HepG2 (cell line): ENCODE data around the gene ENO2. TPM values are rescaled to one million over a fixed set of nuclear protein-coding genes. Genes with fewer than 3 reads are reported as not detected.

Experiments used
- AKAP8 ChIP-seq: sonication (generic); formaldehyde crosslinking; IDR thresholded peaks from 2 replicates; pipeline ENCODE4 v1.5.1; 2020; ENCODE audit warnings: mild to moderate bottlenecking, missing genetic modification reagents
- CHCHD3 ChIP-seq: sonication (generic); formaldehyde crosslinking; IDR thresholded peaks from 2 replicates; pipeline ENCODE4 v1.8.0; 2022; ENCODE audit warnings: mild to moderate bottlenecking, missing genetic modification reagents, moderate library complexity
- DBP ChIP-seq: sonication (generic); formaldehyde crosslinking; IDR thresholded peaks from 2 replicates; pipeline ENCODE4 v1.4.0; 2020; ENCODE audit warnings: missing genetic modification reagents; ENCODE audit errors: not compliant biosample characterization
- EZH2 ChIP-seq: conservative IDR thresholded peaks from 2 replicates; pipeline ENCODE4 v1.6.1; 2012; ENCODE audit warnings: mild to moderate bottlenecking, low read depth, low read length, moderate library complexity
- HBP1 ChIP-seq: IDR thresholded peaks from 2 replicates; pipeline ENCODE4 v1.6.1; 2016; ENCODE audit warnings: low read depth, control low read depth
- HDAC2 ChIP-seq: sonication (generic); formaldehyde crosslinking; IDR thresholded peaks from 2 replicates; pipeline ENCODE4 v1.4.0; 2020; ENCODE audit warnings: missing genetic modification reagents
- HNF4G ChIP-seq, 2 experiments: sonication (generic) in 1 of 2; formaldehyde crosslinking in 1 of 2; IDR thresholded peaks; 2 replicates each; pipeline versions ENCODE4 v1.4.0 to v1.6.1; 2011 to 2020; ENCODE audit warnings: borderline replicate concordance in 2 of 2, low read depth in 2 of 2, mild to moderate bottlenecking in 2 of 2, low read length in 1 of 2, missing genetic modification reagents in 1 of 2, moderate library complexity in 1 of 2
- HNRNPLL ChIP-seq: fragments of 200-400 bp; formaldehyde crosslinking; IDR thresholded peaks from 2 replicates; pipeline ENCODE4 v1.6.1; 2017; ENCODE audit warnings: mild to moderate bottlenecking, low read depth, low read length; ENCODE audit not compliant: poor library complexity, severe bottlenecking
- KAT7 ChIP-seq: IDR thresholded peaks from 2 replicates; pipeline ENCODE4 v1.6.1; 2018; ENCODE audit warnings: borderline replicate concordance, missing compliant biosample characterization
- MAZ ChIP-seq, 2 experiments: sonication (generic) in 1 of 2; formaldehyde crosslinking in 1 of 2; IDR thresholded peaks; 2 replicates each; pipeline versions ENCODE4 v1.5.0 to v1.6.1; 2012 to 2020; ENCODE audit warnings: low read depth in 2 of 2, mild to moderate bottlenecking in 2 of 2, borderline replicate concordance in 1 of 2, improper control_type of control experiment in 1 of 2, low read length in 1 of 2, missing genetic modification reagents in 1 of 2, moderate library complexity in 1 of 2
- PCBP1 ChIP-seq: fragments of 200-400 bp; formaldehyde crosslinking; IDR thresholded peaks from 2 replicates; pipeline ENCODE4 v1.6.1; 2017; ENCODE audit warnings: mild to moderate bottlenecking, low read depth, low read length, borderline replicate concordance
- TERF1 ChIP-seq: sonication (generic); formaldehyde crosslinking; IDR thresholded peaks from 2 replicates; pipeline ENCODE4 v1.8.0; 2022; ENCODE audit warnings: mild to moderate bottlenecking, missing genetic modification reagents, moderate library complexity
- ZFY ChIP-seq: sonication (generic); formaldehyde crosslinking; IDR thresholded peaks from 2 replicates; pipeline ENCODE4 v1.4.0; 2020; ENCODE audit warnings: missing genetic modification reagents
- ZNF607 ChIP-seq: sonication (generic); formaldehyde crosslinking; IDR thresholded peaks from 2 replicates; pipeline ENCODE4 v1.5.1; 2020; ENCODE audit warnings: missing genetic modification reagents, mild to moderate bottlenecking, borderline replicate concordance
- ZSCAN9 ChIP-seq: IDR thresholded peaks from 2 replicates; pipeline ENCODE4 v1.6.1; 2016; ENCODE audit warnings: borderline replicate concordance
- polyA plus RNA-seq, 8 experiments: library from polyadenylated mRNA; depleted of rRNA in 3 of 8; stranded (reverse) in 7 of 8; unstranded in 1 of 8; fragments of >200 nt; fragmentation: Illumina TruSeq in 4 of 8; extraction: Trizol in 4 of 8; gene quantifications; 2 replicates each; pipeline versions ENCODE4 v1.2.1 to v1.2.3, GENCODE V29; 2011 to 2016; ENCODE audit warnings: low read depth in 4 of 8, missing spikeins in 1 of 8, mixed read lengths in 1 of 8; ENCODE audit not compliant: insufficient read depth in 1 of 8
- total RNA-seq, 5 experiments: library from RNA; depleted of rRNA; stranded (reverse); fragments of >200 nt; fragmentation: Illumina TruSeq; extraction: Trizol; gene quantifications; 2 replicates each; pipeline ENCODE4 v1.2.3, GENCODE V29; 2016; ENCODE audit warnings: low read depth in 1 of 5
- TF ChIP-seq, protein P1 (sequence below): sonication (generic); formaldehyde crosslinking; IDR thresholded peaks from 2 replicates; pipeline ENCODE4 v1.4.0; 2020; ENCODE audit warnings: missing genetic modification reagents
- TF ChIP-seq, protein P2 (sequence below): IDR thresholded peaks from 2 replicates; pipeline ENCODE4 v1.6.1; 2012; ENCODE audit warnings: inconsistent platforms
- TF ChIP-seq, protein P3 (sequence below): sonication (generic); formaldehyde crosslinking; IDR thresholded peaks from 2 replicates; pipeline ENCODE4 v1.4.0; 2020; ENCODE audit warnings: mild to moderate bottlenecking, missing genetic modification reagents

ENO2 gene
- total and polyA plus RNA-seq, 2 of the 13 experiments (the other 11 are each of a cell fraction or from before 2014, with no cell fraction given): 19.3 to 136 TPM

DNA sequence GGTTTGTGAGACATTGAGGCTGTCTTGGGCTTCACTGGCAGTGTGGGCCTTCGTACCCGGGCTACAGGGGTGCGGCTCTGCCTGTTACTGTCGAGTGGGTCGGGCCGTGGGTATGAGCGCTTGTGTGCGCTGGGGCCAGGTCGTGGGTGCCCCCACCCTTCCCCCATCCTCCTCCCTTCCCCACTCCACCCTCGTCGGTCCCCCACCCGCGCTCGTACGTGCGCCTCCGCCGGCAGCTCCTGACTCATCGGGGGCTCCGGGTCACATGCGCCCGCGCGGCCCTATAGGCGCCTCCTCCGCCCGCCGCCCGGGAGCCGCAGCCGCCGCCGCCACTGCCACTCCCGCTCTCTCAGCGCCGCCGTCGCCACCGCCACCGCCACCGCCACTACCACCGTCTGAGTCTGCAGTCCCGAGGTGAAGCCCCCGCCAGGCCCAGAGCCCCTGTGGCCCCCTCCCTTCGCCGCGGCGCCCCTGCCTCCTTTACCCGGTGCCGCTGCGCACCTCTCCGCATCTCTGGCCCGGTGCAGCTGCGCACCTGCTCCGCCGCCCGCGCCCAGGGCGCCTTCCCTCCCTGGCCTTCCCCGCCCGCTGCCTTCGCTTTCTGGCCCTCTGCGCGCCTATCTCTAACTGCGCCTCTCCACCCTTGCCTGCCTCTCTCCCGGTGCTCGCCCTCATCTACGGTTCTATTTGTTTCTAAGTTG, at the start of gene ENO2 (continued):
- TF ChIP-seq ZSCAN9 (CRISPR knock-in tag) (0 out of 2 replicates have a peak, but pooled peaks have one; percentile 38), AKAP8 (CRISPR knock-in tag) (0 out of 2 replicates have a peak, but pooled peaks have one; percentile 42), HNF4G (IDR thresholded peaks at IDR 0.05; ENCODE audit: borderline replicate concordance, low read depth, low read length) (no peak), HNF4G (CRISPR knock-in tag; IDR thresholded peaks at IDR 0.05; ENCODE audit: borderline replicate concordance, low read depth) (0 out of 2 replicates have a peak, but pooled peaks have one; percentile 18), DBP (CRISPR knock-in tag) (no peak), TERF1 (CRISPR knock-in tag) (no peak), ZNF607 (CRISPR knock-in tag) (peak; percentile 46; the same call in 1 of the 2 replicates), PCBP1 (peak; percentile 72; the same call in 1 of the 2 replicates), KAT7 (CRISPR knock-in tag) (peak; percentile 69; the same call in 1 of the 2 replicates), EZH2 (no peak), HBP1 (no peak), HNRNPLL (peak; percentile 93), CHCHD3 (CRISPR knock-in tag) (peak; percentile 57; the same call in 1 of the 2 replicates), ZFY (CRISPR knock-in tag) (peak; percentile 78), MAZ (IDR thresholded peaks at IDR 0.05; ENCODE audit: borderline replicate concordance, low read depth, low read length) (no peak), MAZ (CRISPR knock-in tag; IDR thresholded peaks at IDR 0.05; ENCODE audit: low read depth) (peak; percentile 53; the same call in 1 of the 2 replicates), HDAC2 (0 out of 2 replicates have a peak, but pooled peaks have one; percentile 3)
- TF ChIP-seq, protein P1, sequence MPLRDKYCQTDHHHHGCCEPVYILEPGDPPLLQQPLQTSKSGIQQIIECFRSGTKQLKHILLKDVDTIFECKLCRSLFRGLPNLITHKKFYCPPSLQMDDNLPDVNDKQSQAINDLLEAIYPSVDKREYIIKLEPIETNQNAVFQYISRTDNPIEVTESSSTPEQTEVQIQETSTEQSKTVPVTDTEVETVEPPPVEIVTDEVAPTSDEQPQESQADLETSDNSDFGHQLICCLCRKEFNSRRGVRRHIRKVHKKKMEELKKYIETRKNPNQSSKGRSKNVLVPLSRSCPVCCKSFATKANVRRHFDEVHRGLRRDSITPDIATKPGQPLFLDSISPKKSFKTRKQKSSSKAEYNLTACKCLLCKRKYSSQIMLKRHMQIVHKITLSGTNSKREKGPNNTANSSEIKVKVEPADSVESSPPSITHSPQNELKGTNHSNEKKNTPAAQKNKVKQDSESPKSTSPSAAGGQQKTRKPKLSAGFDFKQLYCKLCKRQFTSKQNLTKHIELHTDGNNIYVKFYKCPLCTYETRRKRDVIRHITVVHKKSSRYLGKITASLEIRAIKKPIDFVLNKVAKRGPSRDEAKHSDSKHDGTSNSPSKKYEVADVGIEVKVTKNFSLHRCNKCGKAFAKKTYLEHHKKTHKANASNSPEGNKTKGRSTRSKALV (CRISPR knock-in tag): 0 out of 2 replicates have a peak, but pooled peaks have one; percentile 49
- TF ChIP-seq, protein P2, sequence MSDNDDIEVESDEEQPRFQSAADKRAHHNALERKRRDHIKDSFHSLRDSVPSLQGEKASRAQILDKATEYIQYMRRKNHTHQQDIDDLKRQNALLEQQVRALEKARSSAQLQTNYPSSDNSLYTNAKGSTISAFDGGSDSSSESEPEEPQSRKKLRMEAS: 0 out of 2 replicates have a peak, but pooled peaks have one; percentile 53
- TF ChIP-seq, protein P3, sequence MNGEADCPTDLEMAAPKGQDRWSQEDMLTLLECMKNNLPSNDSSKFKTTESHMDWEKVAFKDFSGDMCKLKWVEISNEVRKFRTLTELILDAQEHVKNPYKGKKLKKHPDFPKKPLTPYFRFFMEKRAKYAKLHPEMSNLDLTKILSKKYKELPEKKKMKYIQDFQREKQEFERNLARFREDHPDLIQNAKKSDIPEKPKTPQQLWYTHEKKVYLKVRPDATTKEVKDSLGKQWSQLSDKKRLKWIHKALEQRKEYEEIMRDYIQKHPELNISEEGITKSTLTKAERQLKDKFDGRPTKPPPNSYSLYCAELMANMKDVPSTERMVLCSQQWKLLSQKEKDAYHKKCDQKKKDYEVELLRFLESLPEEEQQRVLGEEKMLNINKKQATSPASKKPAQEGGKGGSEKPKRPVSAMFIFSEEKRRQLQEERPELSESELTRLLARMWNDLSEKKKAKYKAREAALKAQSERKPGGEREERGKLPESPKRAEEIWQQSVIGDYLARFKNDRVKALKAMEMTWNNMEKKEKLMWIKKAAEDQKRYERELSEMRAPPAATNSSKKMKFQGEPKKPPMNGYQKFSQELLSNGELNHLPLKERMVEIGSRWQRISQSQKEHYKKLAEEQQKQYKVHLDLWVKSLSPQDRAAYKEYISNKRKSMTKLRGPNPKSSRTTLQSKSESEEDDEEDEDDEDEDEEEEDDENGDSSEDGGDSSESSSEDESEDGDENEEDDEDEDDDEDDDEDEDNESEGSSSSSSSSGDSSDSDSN (CRISPR knock-in tag): peak; percentile 79
